GM21619 (cell line): ENCODE data around the gene FKBP7.
A peak's percentile ranks its signal among the peaks of the same experiment; 100 is the strongest.
"Not testable (repeated sequence)": the region's sequence is repeated elsewhere in the genome, so short reads cannot be mapped to it uniquely, and the experiment has no call there.

Experiments
- ATAC-seq: cut with Tn5 transposase; IDR thresholded peaks from one replicate; pipeline ENCODE4 v1.9.1; 2021; ENCODE audit not compliant: unreplicated experiment

Gene FKBP7

GRCh38 chr2:178450524-178450773, 28.0 kb downstream of the FKBP7 start:
- peak; percentile 44 for ATAC-seq

GRCh38 chr2:178449700-178450523, 28.5 kb downstream of the FKBP7 start:
- no peak for ATAC-seq

- peak; percentile 9 for ATAC-seq
These were observed 29.3 kb downstream of the FKBP7 start for GRCh38 chr2:178448968-178449661.

GRCh38 chr2:178441426-178441825, 37.0 kb downstream of the FKBP7 start:
- ATAC-seq, result no peak

GRCh38 chr2:178436662-178437061, 41.7 kb downstream of the FKBP7 start:
- ATAC-seq, result no peak

GRCh38 chr2:178429336-178429735, 49.1 kb downstream of the FKBP7 start:
- no peak for ATAC-seq

- ATAC-seq, result no peak
These were observed 50.0 kb downstream of the FKBP7 start for GRCh38 chr2:178428396-178428806.

GRCh38 chr2:178427458-178427857, 50.9 kb downstream of the FKBP7 start:
- ATAC-seq, result no peak

GRCh38 chr2:178426388-178426787, 52.0 kb downstream of the FKBP7 start:
- ATAC-seq, result no peak

- ATAC-seq, result no peak
These were observed 53.1 kb downstream of the FKBP7 start for GRCh38 chr2:178425255-178425827.

GRCh38 chr2:178423746-178424145, 54.7 kb downstream of the FKBP7 start:
- not testable (repeated sequence) for ATAC-seq

GRCh38 chr2:178422097-178422496, 56.3 kb downstream of the FKBP7 start:
- ATAC-seq, result no peak

GRCh38 chr2:178420463-178420999, 57.9 kb downstream of the FKBP7 start:
- no peak for ATAC-seq

- ATAC-seq, result no peak
These were observed 59.3 kb downstream of the FKBP7 start for GRCh38 chr2:178419123-178419522.

GRCh38 chr2:178418426-178418825, 60.0 kb downstream of the FKBP7 start:
- ATAC-seq, result no peak

- no peak for ATAC-seq
These were observed 60.5 kb downstream of the FKBP7 start for GRCh38 chr2:178417916-178418315.

GRCh38 chr2:178415979-178416378, 62.4 kb downstream of the FKBP7 start:
- ATAC-seq, result no peak

- ATAC-seq, result peak; percentile 82
These were observed 63.8 kb downstream of the FKBP7 start for GRCh38 chr2:178414266-178415247.
